Right renal cortex interstitium (tissue), 3 donors: ENCODE results near the gene SAG. TPM values are rescaled to one million over a fixed set of nuclear protein-coding genes. Genes with fewer than 3 reads are reported as not detected.
"Not testable (repeated sequence)": the region's sequence is repeated elsewhere in the genome, so short reads cannot be mapped to it uniquely, and the experiment has no call there.

ENCODE experiments used
- DNase-seq, 3 donors: peaks; one replicate each; pipeline ENCODE4 v3.0.0-alpha.2; 2013; ENCODE audit warnings: low read depth in 3 of 3, low spot score in 2 of 3
- polyA plus RNA-seq, 3 donors: library from polyadenylated mRNA; unstranded; fragments of 120-200 nt; gene quantifications; one replicate each; pipeline ENCODE4 v1.2.1, GENCODE V29; 2013; ENCODE audit not compliant: insufficient read length in 3 of 3

The SAG gene
- polyA plus RNA-seq, 3 donors: 0.07 to 0.21 (median 0.16) TPM

- DNase-seq: no peak
Observed at GRCh38 chr2:233328922-233329321, 21.3 kb downstream of the SAG start.

DNA sequence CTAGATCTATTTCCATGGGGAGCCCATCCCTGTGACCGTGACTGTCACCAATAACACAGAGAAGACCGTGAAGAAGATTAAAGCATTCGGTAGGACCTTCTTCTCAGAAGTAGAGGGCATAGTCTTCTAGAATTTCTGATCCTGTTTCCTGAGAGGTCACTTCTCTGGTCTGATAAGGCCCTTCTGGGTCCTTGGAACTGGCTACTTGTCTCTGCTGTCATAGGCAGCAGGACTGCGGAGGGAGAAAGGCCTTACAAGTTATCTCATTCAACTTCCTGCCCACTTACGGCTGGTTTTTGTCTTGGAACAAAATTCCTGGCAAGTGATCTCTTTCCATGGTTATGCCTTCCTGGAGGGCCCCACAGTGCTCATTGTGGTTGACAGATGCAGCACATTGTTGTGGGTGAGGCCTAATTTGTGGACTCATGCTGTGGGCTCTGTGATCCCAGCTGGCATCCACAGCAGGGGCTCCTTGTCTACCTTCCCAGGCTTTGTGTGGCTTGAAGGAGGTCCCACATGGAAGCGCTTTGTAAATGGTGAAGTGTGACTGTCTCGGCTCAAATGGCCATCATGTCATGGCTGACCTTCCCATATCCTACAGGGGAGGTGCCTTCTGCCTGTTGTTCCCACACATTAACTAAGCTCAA is 22.0 kb downstream of the SAG start:
- DNase-seq: no peak

GRCh38 chr2:233331536-233331935 is 23.9 kb downstream of the SAG start:
- no peak for DNase-seq

GRCh38 chr2:233332125-233332524 is 24.5 kb downstream of the SAG start:
- no peak for DNase-seq

GRCh38 chr2:233334915-233335314 is 27.3 kb downstream of the SAG start:
- no peak for DNase-seq

DNA sequence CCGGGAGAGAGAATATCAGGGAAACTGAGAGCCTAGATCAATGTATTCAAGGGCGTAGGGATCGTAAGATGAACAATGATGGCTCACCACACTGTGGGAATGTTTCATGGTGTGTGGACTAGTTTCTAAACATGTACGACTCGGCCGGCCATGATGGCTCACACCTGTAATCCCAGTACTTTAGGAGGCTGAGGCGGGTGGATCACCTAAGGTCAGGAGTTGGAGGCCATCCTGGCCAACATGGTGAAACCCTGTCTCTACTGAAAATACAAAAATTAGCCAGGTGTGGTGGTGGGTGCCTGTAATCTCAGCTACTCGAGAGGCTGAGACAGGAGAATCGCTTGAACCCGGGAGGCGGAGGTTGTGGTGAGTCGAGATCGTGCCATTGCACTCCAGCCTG is 28.5 kb downstream of the SAG start:
- not testable (repeated sequence) for DNase-seq

- DNase-seq: no peak
Observed at GRCh38 chr2:233336541-233336940, 28.9 kb downstream of the SAG start.

DNA sequence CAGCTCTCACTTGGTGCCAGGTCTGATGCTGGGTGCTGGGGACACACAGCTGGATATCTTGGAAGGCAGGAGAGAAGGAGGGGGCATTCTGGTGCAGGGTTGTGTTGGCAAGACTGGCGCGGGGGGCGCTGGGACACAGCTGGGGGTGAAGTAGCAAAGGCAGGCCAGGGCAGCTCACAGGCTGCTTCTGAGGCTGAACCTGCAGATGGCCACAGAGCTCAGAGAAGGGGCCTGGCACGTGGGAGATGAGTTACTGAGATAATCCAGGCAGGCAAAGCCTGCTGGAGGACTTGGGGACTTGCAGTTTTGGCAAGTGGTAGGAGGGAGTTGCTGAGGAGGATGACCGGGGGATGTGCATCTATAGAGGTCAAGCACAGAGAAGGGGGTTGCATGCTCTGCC is 30.4 kb downstream of the SAG start:
- no peak for DNase-seq

DNA sequence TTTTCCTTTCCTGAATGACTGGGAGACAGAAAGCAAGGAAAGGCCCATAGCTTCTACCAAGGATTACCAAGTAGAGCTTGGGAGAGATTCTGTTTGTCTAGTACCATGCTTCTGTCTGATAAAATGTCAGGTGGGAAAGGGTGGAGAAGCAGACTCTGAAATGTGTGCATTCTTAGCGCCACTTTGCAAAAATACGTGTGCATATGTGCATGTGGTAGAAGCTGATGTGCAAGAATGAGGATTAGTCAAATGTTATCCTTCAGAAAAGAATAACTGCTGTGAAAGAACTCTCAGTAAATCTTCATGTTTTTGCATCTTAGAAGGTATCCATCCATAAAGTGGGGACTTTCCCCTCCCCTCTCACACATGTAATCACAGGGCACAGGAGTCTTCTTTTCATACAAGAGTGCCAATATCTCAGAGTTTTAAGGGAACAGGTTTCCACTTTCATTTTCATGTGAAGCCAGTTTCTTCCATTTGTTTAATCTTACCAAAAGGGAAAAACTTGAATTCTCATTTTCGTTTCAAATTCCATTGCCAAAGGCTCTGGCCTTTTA is 31.3 kb downstream of the SAG start:
- no peak for DNase-seq

- DNase-seq: no peak
Observed at GRCh38 chr2:233339427-233339826, 31.8 kb downstream of the SAG start.

- no peak for DNase-seq
Observed at GRCh38 chr2:233341296-233341695, 33.7 kb downstream of the SAG start.

DNA sequence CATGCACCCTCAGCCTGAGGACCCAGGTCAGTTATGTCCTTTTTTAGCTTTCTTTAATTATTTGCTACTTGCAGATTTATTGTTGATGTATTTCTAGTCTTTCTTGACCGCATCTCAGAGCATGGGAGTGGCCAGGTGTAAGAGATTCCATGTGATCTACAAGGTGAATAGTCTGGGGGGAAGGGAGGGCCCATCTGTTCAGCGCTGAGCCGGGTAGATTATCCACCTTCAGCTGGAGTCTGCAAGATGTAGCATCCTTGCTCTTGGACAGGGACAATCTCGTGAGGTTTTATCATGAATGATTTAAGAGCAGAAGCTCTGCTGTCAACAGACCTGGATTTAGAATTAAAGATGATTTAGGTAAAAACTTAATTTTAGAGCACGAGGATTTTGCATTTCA is 34.7 kb downstream of the SAG start:
- DNase-seq: no peak

DNA sequence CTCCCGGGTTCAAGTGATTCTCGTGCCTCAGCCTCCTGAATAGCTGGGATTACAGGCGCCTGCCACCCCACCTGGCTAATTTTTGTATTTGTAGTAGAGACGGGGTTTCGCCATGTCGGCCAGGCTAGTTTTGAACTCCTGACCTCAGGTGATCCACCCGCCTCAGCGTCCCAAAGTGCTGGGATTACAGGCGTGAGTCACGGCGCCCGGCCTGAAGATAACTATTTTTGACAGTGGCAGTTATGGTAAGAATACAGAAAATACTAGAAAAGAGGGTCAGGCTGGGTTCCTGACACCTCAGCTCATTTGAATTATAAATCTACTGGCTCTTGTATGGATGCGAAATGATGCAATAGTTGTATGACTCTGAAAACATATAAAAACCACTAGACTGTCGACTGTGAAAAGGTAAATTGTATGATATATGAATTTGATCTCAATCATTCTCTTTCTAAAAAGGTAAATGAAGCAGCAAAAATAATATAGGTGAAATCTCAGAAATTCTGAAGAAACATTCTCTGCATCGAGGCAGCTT is 35.6 kb downstream of the SAG start:
- no peak for DNase-seq

- DNase-seq: no peak
Observed at GRCh38 chr2:233346376-233346775, 38.8 kb downstream of the SAG start.

DNA sequence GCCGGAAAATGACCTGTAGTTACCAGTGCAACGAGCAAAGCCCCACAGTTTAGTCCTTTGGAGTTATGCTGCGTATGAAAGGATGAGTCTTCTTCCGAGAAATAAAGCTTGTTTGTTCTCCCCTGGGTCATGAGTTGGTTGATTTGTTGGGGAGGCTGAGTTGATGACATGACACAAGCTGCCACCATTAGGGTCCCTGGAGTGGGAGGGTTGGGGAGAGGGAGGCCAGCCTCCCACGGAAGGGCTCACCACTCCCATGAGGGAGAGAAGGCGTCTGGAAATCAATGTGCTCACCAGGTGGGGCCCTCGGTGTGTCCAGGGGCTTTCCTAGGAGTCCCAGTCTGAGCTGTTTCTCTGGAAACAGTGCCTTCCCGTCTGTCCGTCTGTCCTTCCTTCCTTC is 39.3 kb downstream of the SAG start:
- DNase-seq: no peak

DNA sequence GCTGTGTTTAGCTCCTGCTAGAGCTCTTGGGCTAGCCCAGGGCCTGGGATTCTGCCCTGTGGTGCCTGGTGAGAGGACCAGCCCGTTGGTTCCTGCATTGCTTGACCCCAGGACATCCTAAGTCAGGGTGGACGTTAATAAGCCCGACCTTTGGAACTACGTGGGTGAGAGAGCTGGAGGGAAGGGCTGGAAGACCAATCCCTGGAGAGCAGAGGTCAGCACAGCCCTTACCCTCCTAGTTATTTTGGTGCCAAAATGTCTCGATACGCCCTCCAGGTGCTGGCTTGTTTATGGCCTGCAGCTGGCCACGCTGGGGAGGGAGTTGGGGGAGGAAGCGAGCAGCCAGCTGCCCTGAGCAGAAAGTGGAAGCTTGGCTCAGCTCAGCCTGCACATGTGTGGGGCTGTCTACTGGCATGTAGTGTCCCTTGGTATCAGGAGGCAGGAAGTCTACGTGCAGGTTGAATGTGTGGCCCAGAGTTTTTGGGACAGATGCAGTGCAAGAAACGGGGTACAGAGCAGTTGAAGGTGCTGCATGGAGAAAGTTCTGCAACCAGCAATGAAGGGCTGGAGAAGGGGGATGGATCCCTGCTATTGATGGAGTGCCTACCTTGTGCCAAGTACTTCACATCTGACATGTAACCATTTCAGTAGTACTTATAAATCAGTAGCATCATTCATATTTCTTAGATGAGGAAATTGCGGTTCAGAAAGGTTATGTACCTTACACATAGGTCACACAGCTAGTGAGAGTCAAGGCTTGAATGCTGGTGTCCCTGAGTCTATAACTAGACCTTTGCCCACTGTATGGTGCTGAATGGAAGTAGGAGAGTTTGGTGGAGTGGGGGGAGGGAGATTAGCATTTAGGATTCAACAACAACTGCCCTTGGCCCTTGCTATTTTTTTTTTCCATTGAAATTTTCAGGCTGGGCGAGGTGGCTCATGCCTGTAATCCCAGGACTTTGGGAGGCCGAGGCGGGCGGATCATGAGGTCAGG is 41.7 kb downstream of the SAG start:
- DNase-seq: no peak

DNA sequence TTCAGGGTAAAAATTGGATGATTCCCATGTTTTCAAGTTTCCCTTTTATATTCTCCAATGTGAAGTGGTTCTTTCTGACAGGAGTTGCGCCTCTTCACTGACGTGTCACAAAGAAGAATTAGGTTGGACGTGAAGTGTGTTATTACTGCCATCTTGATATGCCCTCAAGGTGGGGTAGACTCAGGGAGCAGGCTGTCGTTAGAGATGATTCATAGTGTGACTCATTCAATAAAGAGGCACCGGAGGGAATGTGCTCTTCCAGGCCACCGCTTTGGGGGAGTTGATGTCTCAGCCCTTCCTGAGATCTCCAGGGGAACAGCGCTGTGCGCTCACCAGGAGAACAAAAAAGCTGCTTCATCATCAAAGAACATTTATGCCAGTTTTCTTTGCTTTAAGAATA is 43.1 kb downstream of the SAG start:
- DNase-seq: no peak

- no peak for DNase-seq
Observed at GRCh38 chr2:233351423-233351822, 43.8 kb downstream of the SAG start.

- DNase-seq: no peak
Observed at GRCh38 chr2:233352141-233352842, 44.7 kb downstream of the SAG start.

GRCh38 chr2:233353101-233353768 is 45.6 kb downstream of the SAG start:
- DNase-seq: no peak
